ENCODE results near the gene FMN2.

DNA sequence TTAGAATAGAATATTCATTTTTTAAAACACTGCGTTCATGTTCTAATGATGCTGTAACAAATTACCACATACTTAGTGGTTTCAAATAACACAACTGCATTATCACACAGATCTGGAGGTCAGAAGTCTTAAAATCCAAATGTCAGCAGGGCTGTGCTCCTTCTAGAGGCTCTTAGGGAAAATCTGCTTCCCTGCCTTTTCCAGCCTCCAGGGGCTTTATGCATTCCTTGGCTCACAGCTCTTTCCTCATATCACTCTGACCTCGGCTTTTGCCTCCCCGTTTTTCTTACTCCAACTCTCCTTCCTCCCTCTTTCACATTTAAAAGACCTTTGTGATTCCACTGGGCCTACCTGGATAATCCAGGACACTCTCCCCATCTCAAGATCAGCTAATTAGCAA lies 18.6 kb upstream of the FMN2 start:
- TF ChIP-seq, protein P1, sequence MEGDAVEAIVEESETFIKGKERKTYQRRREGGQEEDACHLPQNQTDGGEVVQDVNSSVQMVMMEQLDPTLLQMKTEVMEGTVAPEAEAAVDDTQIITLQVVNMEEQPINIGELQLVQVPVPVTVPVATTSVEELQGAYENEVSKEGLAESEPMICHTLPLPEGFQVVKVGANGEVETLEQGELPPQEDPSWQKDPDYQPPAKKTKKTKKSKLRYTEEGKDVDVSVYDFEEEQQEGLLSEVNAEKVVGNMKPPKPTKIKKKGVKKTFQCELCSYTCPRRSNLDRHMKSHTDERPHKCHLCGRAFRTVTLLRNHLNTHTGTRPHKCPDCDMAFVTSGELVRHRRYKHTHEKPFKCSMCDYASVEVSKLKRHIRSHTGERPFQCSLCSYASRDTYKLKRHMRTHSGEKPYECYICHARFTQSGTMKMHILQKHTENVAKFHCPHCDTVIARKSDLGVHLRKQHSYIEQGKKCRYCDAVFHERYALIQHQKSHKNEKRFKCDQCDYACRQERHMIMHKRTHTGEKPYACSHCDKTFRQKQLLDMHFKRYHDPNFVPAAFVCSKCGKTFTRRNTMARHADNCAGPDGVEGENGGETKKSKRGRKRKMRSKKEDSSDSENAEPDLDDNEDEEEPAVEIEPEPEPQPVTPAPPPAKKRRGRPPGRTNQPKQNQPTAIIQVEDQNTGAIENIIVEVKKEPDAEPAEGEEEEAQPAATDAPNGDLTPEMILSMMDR (IDR thresholded peaks at IDR 0.05; ENCODE audit: low read depth, low read length, poor library complexity, severe bottlenecking): no peak
- no peak for TF ChIP-seq EZH2phosphoT487 (IDR thresholded peaks at IDR 0.05; ENCODE audit: borderline replicate concordance, low read length)

Measured in DOHH2 (cell line).